Activated CD4-positive, alpha-beta T cell treated with anti-CD3 and anti-CD28 coated beads, Interleukin-2, amount 50 U/mL, for 24 hours (primary cell): Measurements from ENCODE around the gene MBOAT2.

ENCODE experiments used
- DNase-seq, 2 donors: peaks; one replicate each; pipeline ENCODE4 v3.0.0-alpha.2; 2020; ENCODE audit warnings: low read depth in 1 of 2, low spot score in 1 of 2

Gene MBOAT2

GRCh38 chr2:8867363-8867762 is 136.1 kb downstream of the MBOAT2 start:
- no peak for DNase-seq

DNA sequence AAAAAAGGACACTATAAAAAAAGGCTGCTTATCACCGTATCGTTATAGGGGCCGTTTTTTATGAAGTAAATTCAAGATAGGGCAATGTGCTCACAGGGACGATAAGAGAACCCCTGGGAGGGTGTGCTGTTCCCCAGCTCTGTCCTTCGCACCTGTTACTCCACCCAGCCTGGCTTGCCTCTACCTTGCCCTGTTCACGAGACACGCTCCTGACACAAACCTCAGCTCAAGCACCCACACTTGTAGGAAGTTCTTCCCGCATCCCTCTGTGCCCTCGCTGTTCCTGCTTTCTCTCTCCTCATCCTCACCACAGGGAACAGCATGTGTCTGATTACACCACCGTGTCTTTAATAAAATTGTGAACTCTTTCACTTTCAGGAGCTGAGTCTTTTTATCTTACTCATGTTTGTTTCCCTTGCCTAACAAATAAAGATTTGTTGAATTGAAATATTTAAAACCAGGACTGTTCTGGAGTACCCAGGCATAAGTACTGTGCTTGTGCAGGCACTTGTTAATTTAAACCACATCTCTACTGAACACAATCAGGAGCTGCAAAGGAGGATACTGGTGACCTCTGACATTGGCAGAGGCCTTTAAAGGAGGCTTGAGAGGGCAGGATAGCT is 140.0 kb downstream of the MBOAT2 start:
- DNase-seq: no peak

- DNase-seq: no peak
Observed at GRCh38 chr2:8862230-8862629, 141.3 kb downstream of the MBOAT2 start.

DNA sequence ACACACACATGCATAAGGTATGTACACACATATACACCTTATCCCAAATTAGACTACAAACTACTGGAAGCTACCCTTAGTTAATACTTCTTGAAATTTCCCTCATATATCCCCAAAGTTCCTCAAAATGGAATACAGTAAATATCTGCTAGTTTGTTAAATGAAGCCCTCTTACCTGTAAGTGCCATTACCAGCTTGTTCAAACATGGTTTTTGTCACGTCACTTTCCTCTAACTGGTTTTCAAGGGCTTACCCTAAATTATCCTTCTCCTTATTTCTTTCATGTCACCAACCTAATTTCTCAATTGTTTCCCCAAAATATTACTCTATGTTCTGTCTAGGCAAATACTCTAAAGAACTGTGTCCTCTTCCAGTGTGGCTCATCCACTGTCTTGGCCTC is 141.7 kb downstream of the MBOAT2 start:
- no peak for DNase-seq

DNA sequence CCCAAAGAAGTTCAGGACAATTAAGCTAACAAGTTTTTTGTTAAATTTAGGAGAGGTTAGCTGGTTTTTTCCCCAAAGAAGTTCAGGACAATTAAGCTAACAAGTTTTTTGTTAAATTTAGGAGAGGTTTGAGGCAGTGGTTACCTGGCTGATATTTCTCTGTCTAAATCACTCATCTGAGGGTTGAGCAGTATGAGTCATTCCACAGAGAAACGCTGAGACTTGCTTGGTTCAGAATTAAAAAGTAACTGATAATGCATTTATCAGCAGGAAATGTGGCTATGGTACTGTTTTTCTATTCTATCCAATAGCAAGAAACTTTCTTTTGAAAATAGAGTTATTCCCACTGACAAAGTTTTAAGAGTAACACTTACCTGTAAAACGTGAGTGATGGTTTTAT is 143.2 kb downstream of the MBOAT2 start:
- DNase-seq: no peak

DNA sequence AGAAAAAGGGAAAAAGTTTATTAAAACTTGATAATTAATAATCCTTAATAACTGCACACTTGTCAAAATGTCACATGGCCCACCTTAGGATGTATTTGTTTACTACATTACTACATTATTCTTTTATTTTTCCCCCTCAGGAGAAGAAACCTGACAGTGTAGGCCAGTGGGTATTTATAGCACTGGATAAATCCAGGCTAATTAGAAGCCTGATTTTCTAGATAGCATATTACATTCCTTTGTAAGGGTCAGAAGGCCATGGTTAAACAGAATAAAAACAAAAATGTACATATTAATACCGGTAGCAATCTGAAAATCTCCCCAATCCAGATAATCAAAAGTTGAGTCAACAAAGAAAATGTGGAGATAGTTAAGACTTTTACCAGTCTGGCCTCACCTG is 144.6 kb downstream of the MBOAT2 start:
- DNase-seq: no peak

DNA sequence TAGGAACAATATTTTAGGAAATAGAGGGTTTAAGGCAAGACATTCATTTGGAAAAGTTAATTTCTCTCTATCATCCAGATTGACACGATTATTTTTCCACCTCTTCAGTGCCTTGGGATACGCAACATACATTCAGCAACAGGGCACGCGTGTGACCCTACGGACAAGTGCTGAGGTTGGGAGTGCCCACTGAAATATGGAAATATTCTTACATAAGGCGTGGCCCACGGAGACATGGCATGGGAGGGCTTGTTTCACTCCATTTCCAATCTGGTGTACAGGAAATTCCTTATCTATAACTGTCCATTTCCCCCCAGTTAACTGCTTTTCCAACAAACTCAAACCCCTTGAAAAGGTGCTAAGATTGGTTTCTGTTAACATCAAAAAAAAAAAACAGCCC is 145.2 kb downstream of the MBOAT2 start:
- no peak for DNase-seq

GRCh38 chr2:8857709-8858108 is 145.8 kb downstream of the MBOAT2 start:
- DNase-seq: no peak

DNA sequence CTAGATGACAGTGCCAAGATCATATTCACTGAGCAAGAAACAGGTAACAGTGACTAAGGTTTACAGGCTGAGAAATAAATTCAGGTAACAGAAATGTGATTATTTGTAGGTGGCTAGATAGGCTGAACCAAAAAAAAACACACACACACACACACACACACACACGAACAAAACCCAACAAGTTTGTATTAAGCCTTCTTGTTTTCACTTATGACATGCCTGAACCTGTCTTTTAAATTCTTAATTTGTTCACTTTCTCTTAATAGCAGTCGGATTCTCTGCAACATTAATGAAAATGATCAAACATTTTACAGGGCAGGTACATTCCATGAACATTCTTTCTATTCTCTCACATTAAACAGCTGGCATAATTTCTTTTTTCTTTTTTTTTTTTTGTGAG is 147.3 kb downstream of the MBOAT2 start:
- no peak for DNase-seq

GRCh38 chr2:8855010-8855409 is 148.5 kb downstream of the MBOAT2 start:
- DNase-seq: no peak

GRCh38 chr2:8853426-8853825 is 150.1 kb downstream of the MBOAT2 start:
- DNase-seq: no peak

DNA sequence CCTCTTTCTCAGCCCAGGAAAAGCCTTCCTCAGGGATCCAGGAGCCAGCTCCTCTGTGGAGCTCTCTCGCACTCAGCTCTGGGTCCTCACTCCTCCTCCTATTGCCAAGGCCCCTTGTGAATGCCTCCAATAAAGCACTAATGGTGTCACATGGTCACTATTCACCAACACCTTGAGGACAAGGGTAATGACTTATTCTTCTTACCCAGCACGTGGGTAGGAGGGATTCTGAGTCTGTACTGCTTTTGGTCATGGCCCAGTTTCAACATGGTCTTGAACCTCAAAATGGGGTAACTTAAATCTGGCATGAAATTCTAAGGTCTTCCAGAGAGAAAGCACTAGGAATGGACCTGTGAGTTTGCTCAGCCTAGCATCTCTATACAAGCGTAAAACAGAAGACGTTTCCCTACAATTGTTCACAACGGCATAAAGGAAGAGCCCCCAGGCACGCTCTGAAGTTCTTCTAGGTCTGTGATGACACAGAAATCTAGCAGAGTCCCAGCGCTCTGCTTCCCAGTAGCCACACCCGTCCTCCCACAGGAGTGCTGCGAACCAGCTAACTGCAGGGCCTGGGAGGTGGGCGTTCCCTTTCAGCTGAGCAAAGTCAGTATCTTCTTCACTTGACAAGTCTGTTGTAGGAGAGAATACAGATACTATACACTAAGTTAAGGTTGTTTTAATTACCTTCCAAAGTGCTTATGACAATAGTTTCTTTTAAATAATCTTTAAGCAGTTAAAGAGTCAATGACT is 151.5 kb downstream of the MBOAT2 start:
- DNase-seq: no peak

DNA sequence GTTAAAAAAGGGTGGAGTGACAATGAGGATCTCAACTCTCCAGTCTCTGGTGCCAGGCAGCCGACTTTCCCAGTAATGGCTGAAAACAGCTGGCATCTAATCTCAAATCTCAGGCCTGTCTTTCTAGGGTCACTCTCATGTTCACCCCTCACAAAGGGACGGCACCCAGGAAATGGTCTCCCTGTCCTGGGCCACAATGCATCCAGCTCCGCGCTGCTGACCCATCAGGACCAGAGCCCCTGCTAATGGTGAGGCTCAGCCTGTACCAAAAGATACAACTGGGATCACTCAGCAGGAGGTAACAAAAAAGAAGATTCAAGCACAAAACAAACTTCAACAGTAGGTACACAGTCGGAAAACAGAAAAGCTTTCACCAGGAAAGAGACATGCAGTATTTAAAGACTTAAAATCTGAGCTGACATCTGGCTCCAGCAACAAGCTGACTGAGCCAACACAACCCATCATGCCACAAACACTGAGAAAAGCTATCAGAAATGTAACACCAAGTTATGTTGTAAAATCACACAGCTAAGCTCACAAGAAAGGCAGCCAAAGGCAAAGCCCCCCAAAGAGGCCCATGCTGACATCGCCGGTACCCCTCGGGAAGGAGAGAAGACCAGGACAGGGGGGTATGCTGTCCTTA is 152.5 kb downstream of the MBOAT2 start:
- DNase-seq: no peak

DNA sequence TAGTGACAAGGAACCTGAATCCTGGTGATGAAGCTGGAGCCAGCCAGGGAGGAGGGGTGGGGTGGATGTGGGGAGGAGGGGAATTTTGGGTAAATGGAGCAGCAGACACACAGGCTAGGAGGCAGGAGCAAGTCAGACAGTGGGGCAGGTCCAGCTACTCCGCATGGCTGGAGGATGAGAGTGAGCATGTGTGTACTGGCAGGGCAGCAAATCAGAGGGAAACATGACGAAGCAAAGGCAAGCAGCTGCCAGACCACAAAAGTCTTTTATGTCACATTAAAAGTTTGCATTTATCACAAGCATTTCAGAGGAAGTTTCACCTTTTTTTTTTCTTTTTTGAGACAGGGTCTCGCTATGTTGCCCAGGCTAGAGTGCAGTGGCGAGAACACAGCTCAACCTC is 154.2 kb downstream of the MBOAT2 start:
- no peak for DNase-seq

DNA sequence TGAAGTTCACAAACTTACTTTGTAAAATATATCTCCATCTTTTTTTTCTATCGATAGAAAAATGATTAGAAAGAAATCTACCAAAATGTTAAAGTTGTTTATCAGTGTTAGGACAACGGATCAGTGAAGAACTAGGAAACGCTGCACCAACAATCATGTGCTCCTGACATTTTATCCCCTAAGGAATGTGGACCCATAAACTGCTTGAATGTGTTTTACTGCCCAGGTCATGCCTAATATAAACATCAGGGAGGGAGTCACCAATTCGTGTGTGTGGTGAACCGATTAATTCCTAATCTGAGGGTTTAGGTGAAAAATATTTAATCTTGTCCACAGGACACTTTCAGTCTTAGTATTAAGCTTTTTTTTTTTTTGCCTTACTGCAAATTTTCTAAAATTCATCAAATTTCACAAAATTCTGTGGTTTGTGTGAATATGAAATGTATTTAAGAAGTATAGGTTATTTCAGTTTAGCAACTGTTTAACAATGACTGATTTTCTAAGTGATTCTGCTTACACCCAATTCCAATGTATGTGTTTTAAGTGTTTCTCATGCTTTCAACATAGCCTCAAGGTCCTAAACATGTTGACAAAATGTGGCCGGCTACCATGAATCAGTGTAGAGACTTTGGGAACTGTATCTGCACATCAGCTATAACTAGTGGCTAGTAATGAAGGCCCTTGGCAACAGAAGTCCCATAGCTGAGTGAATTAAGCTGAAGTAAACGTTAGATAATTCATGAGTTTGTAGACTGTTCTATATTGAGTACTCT is 155.0 kb downstream of the MBOAT2 start:
- DNase-seq: no peak

DNA sequence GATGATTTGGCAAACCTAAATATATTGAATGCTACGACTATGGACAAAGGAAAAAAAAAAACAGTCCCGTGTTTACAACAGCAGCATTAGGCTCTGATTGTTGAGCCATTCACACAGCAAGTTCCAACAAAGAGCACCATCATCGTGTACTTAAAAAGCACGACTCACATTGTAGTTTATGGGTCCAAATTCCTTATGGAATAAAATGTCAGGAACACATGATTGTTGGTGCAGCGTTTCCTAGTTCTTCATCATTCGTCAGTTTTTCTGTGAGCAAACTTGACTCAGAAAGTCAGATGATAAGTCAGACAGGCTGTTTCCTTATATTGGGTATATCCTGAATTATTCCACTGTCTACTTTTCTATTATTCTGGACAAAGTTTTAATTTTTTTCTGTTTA is 156.1 kb downstream of the MBOAT2 start:
- DNase-seq: no peak

DNA sequence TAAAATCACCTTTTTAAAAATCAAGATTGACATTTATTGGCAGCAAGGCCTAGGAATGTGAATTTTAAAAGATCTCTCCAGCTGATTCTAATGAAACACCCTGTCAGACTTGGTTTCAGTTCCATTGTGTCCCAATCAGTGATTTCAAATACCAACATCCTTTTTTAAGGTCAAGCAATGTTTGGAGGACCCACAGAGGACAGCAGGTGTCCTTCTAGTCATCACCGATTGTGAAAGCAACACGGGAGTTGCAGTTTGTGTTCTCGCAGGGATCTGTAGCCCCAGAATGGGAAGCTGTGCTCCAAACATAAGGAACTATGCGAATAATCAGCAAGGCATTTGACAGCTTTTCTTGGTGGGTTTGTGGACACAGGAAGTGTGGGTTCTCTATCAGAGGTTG is 161.6 kb downstream of the MBOAT2 start:
- no peak for DNase-seq

DNA sequence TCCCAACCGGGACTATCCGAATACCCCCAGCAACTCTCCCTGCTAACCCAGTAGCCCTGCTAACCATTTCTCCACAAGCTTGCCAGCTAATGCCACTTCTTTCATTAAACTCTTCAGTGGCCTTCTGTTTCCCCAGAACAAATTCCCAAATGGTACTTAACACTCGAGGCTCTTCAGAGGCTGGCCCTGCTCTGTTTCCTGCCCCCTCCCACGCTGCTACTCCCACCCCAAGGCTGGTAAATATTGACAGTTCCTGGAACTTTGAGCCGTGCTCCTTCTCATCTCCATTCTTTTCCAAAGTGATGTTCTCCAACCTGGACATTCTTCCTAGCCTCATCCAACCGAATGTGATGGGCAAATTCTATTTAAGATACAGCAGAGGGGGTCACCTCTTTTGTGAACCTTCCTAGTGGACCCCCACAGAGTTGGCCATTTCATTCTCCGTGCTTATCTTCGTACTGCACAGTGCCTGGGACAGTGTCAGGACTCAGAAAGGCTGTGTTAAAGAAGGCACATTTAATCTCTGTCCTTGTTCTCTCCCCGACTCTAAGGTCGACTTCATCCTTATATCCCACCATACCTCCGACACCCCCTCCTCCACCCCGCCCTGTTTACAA is 162.9 kb downstream of the MBOAT2 start:
- no peak for DNase-seq

DNA sequence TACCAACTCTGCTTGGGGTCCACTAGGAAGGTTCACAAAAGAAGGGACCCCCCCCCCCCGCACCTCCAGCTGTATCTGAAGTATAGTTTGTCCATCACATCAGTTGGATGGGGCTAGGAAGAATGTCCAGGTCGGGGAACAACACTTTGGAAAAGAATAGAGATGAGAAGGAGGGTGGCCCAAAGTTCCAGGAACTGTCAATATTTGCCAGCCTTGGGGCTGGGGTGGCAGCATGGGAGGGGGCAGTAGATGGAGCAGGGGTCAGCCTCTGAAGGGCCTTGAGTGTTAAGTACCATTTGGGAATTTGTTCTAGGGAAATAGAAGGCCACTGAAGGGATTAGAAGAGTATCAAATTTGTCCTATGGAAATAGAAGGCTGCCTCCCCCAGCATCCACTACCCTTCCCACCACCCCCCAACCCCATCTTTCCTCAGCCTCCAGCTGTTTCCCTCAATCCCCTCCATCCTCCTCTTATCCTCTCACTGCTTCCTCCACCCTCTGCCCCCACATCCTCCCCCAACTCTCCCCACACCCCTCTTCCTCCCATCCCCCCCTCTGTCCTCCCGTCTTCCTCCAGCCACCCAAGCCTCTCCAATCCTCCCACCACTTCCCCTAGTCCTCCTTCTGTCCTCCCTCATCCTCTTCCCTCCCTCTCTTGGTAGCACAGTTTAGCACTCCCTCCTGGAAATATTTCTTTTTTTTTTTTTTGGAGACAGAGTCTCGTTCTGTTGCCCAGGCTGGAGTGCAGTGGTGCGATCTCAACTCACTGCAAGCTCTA is 164.1 kb downstream of the MBOAT2 start:
- no peak for DNase-seq

GRCh38 chr2:8837795-8838140 is 165.7 kb downstream of the MBOAT2 start:
- no peak for DNase-seq
